Ramos (cell line): ENCODE results near the gene SLC16A8.
"Not testable (repeated sequence)": the region's sequence is repeated elsewhere in the genome, so short reads cannot be mapped to it uniquely, and the experiment has no call there.

Source experiments
- in situ Hi-C: fragments of 300-500 bp; cut with MboI; formaldehyde crosslinking; loops from one replicate; pipeline ENCODE4 v1.14.3; 2022; ENCODE audit warnings: low sequenced_read_pairs; ENCODE audit not compliant: unreplicated experiment

SLC16A8 gene

GRCh38 chr22:38088629-38089473, 4.9 kb upstream of the SLC16A8 start:
- in situ Hi-C loops = no loop called here

- in situ Hi-C loops = no loop called here
Measured at GRCh38 chr22:38087855-38088254, 3.9 kb upstream of the SLC16A8 start.

GRCh38 chr22:38086942-38087341, 3.0 kb upstream of the SLC16A8 start:
- in situ Hi-C loops = no loop called here

- in situ Hi-C loops = no loop called here
Measured at GRCh38 chr22:38086001-38086845, 2.2 kb upstream of the SLC16A8 start.

- in situ Hi-C loops = no loop called here
Measured at GRCh38 chr22:38085501-38085900, 1.5 kb upstream of the SLC16A8 start.

GRCh38 chr22:38085056-38085455, 1.1 kb upstream of the SLC16A8 start:
- in situ Hi-C loops = no loop called here

- in situ Hi-C loops = no loop called here
Measured at GRCh38 chr22:38082986-38083710, 836 bp downstream of the SLC16A8 start.

- in situ Hi-C loops = no loop called here
Measured at GRCh38 chr22:38081941-38082828, 1.8 kb downstream of the SLC16A8 start.

GRCh38 chr22:38081636-38081940, 2.4 kb downstream of the SLC16A8 start:
- in situ Hi-C loops = no loop called here

GRCh38 chr22:38080850-38081635, 2.9 kb downstream of the SLC16A8 start:
- in situ Hi-C loops = no loop called here

GRCh38 chr22:38080474-38080849, 3.5 kb downstream of the SLC16A8 start:
- in situ Hi-C loops = no loop called here

GRCh38 chr22:38079804-38080203, 4.2 kb downstream of the SLC16A8 start:
- in situ Hi-C loops = no loop called here

- in situ Hi-C loops = not testable (repeated sequence)
Measured at GRCh38 chr22:38079208-38079607, 4.8 kb downstream of the SLC16A8 start.

- in situ Hi-C loops = no loop called here
Measured at GRCh38 chr22:38078046-38078840, 5.7 kb downstream of the SLC16A8 start.

- in situ Hi-C loops = no loop called here
Measured at GRCh38 chr22:38077595-38077994, 6.4 kb downstream of the SLC16A8 start.

GRCh38 chr22:38077096-38077495, 6.9 kb downstream of the SLC16A8 start:
- in situ Hi-C loops = no loop called here

- in situ Hi-C loops = no loop called here
Measured at GRCh38 chr22:38075961-38076360, 8.0 kb downstream of the SLC16A8 start.

GRCh38 chr22:38075105-38075825, 8.7 kb downstream of the SLC16A8 start:
- in situ Hi-C loops = no loop called here
